Upper lobe of left lung (tissue), 6 donors: ENCODE results near the gene AGR3. TPM values are rescaled to one million over a fixed set of nuclear protein-coding genes. Genes with fewer than 3 reads are reported as not detected.

Source experiments
- ATAC-seq, 2 donors: fragments of 200-7000 bp; cut with Tn5 transposase; one replicate each; pipeline ENCODE4 v1.9.1; 2022; ENCODE audit warnings: mild to moderate bottlenecking in 2 of 2, moderate library complexity in 2 of 2; ENCODE audit not compliant: low FRiP score in 2 of 2
- DNase-seq, 2 donors: peaks; one replicate each; pipeline ENCODE4 v3.0.0-alpha.2; 2019 to 2020
- H3K27ac ChIP-seq, 4 donors: fragments of 200-600 bp; sonication (generic); one replicate each; pipeline ENCODE4 v1.5.1; 2016 to 2019
- H3K27me3 ChIP-seq, 4 donors: fragments of 200-600 bp; sonication (generic); one replicate each; pipeline ENCODE4 v1.5.1; 2017 to 2019
- H3K36me3 ChIP-seq, 4 donors: fragments of 200-600 bp; sonication (generic); one replicate each; pipeline ENCODE4 v1.5.1; 2016 to 2019
- H3K4me1 ChIP-seq, 4 donors: fragments of 200-600 bp; sonication (generic); one replicate each; pipeline ENCODE4 v1.5.1; 2018 to 2019
- H3K4me3 ChIP-seq, 4 donors: fragments of 200-600 bp; sonication (generic); one replicate each; pipeline ENCODE4 v1.5.1; 2017 to 2019; ENCODE audit warnings: mild to moderate bottlenecking in 2 of 4, moderate library complexity in 1 of 4
- H3K9me3 ChIP-seq, 4 donors: fragments of 200-600 bp; sonication (generic); one replicate each; pipeline ENCODE4 v1.5.1; 2018 to 2019
- CTCF ChIP-seq, 6 experiments: fragments of 450-650 bp in 4 of 6; fragments of 200-600 bp in 2 of 6; sonication (generic) in 2 of 6; IDR thresholded peaks; one replicate each; pipeline ENCODE4 v1.5.1; 2016 to 2019; ENCODE audit warnings: antibody characterized with exemption in 6 of 6
- EP300 ChIP-seq, 4 donors: sonication (generic); formaldehyde crosslinking; IDR thresholded peaks; one replicate each; pipeline ENCODE4 v1.5.1; 2017; ENCODE audit warnings: antibody characterized with exemption in 4 of 4, control low read depth in 2 of 4
- POLR2A ChIP-seq, 4 donors: fragments of 450-650 bp; IDR thresholded peaks; one replicate each; pipeline ENCODE4 v1.5.1; 2016 to 2017; ENCODE audit warnings: antibody characterized with exemption in 4 of 4, mild to moderate bottlenecking in 2 of 4
- POLR2AphosphoS5 ChIP-seq, 2 donors: sonication (generic); formaldehyde crosslinking; IDR thresholded peaks; one replicate each; pipeline ENCODE4 v1.5.1; 2017; ENCODE audit warnings: antibody characterized with exemption in 2 of 2
- WGBS, 2 donors: methylation state at CpG; one replicate each; pipeline ENCODE4 v1.1.5; 2017 to 2018; 5-methylcytosine and 5-hydroxymethylcytosine counted together
- total RNA-seq, 6 donors: library from RNA; depleted of rRNA in 4 of 6; stranded (reverse); fragments of >200 nt in 4 of 6; gene quantifications; one replicate each; pipeline versions ENCODE4 v1.1.0 to v1.2.1, GENCODE V29; 2016 to 2021
- donor health status: DM: no; HTN: no; CAD: no; lungs with moderate emphysema.
- donor health status: DM: no; HTN: yes; CAD: no; lungs with severe emphysema.

The AGR3 gene
- total RNA-seq, 6 donors from 2014 or later, result 10.5 to 209 (median 74.6) TPM

DNA sequence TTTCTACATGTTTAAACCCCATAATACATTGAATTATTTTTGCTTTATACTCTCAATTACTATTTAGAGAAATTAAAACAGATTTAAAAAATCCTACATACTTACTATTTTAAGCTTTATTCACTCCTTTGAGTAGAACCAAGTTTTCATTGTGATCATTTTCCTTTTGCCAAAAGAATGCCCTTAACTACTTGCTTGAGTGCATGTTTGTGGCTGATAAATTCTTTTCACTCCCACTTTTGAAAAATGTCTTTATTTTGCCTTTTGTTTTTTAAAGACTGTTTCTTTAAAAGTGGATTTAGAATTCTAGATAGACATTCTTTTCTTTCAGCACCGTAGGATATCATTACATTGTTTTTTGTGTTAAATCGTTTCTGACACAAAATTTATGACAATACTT is 22.3 kb upstream of the AGR3 start:
- no peak overlapping the region for H3K4me3 ChIP-seq
- TF ChIP-seq POLR2AphosphoS5 (IDR thresholded peaks at IDR 0.05) (no peak), EP300 (IDR thresholded peaks at IDR 0.05) (no peak), CTCF (IDR thresholded peaks at IDR 0.05) (no peak), POLR2A (IDR thresholded peaks at IDR 0.05) (no peak)
- 54 to 71% methylated on average over 2 of the region's 2 CpGs for WGBS, 2 donors
- DNase-seq (no peak), ATAC-seq (no peak)
- H3K9me3 ChIP-seq, result peaks cover 0 to 1% (median 0%) of the 10 kb centered on the region in 4 donors
- H3K27ac ChIP-seq, result no peak overlapping the region
- no peaks in the 10 kb centered on the region for H3K36me3 ChIP-seq
- H3K27me3 ChIP-seq, result no peaks in the 10 kb centered on the region
- peaks cover 0 to 6% (median 2%) of the 10 kb centered on the region in 4 donors for H3K4me1 ChIP-seq

- WGBS, 2 donors, result 84 to 89% methylated on average over 4 of the region's 4 CpGs
- H3K4me3 ChIP-seq, result no peak overlapping the region
- DNase-seq, result no peak
- H3K27me3 ChIP-seq, result no peaks in the 10 kb centered on the region
- H3K9me3 ChIP-seq, result peaks cover 0 to 4% (median 0%) of the 10 kb centered on the region in 4 donors
- no peak overlapping the region for H3K27ac ChIP-seq
- peaks cover 0 to 3% (median under 1%) of the 10 kb centered on the region in 4 donors for H3K4me1 ChIP-seq
- no peaks in the 10 kb centered on the region for H3K36me3 ChIP-seq
- no peak for ATAC-seq
- no peak for TF ChIP-seq EP300 (IDR thresholded peaks at IDR 0.05)
- no peak for TF ChIP-seq POLR2A (IDR thresholded peaks at IDR 0.05)
- TF ChIP-seq CTCF (IDR thresholded peaks at IDR 0.05), result no peak
- no peak for TF ChIP-seq POLR2AphosphoS5 (IDR thresholded peaks at IDR 0.05)
Measured at GRCh38 chr7:16900209-16900768, 18.5 kb upstream of the AGR3 start.

DNA sequence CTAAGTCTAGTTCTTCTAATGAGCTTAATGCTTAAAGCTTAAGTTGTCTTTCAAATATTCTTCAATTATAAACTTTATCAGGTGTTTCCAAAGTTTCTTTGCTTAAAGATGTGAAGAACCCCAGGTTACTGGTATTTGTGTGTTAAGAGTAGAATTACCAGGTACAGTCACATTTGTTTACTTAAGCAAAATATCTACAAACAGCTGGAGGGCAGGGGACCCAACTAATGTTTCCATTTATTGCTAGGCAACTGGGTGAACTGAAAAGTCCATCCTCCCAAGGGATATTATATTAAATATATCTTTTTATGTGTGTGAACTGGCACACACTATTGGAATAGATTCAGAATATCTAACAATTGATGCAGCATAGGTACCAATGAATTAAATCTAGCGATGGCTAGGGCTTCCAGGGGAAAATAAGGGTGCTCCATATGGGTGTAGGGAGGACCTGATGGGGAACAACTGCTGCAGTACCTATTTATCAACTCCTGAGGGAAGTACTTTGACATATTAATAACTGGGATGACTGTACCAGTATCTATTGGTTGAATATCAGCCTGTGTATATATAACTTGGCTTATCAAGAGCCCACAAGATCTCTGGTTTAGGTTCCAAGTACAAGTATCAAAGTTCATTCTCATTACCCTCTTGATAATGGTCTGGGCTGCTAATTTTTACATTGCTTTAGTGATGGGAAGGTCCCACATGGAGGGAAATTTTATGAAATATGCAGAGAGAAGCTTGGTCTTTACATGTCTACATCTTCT is 10.3 kb upstream of the AGR3 start:
- ATAC-seq, result peak in 1 of 2 donors; percentile 49
- Histone ChIP-seq H3K4me3 (no peak overlapping the region), H3K36me3 (no peaks in the 10 kb centered on the region), H3K27me3 (no peaks in the 10 kb centered on the region), H3K4me1 (no peaks in the 10 kb centered on the region), H3K27ac (no peak overlapping the region), H3K9me3 (no peaks in the 10 kb centered on the region)
- WGBS, 2 donors, result 88 to 96% methylated on average over 1 of the region's 1 CpG
- TF ChIP-seq EP300 (IDR thresholded peaks at IDR 0.05), result no peak
- no peak for TF ChIP-seq POLR2AphosphoS5 (IDR thresholded peaks at IDR 0.05)
- no peak for TF ChIP-seq POLR2A (IDR thresholded peaks at IDR 0.05)
- no peak for TF ChIP-seq CTCF (IDR thresholded peaks at IDR 0.05)
- no peak for DNase-seq

GRCh38 chr7:16891338-16891737 is 9.6 kb upstream of the AGR3 start:
- no peaks in the 10 kb centered on the region for H3K27me3 ChIP-seq
- ATAC-seq (peak; percentile 75 to 83), DNase-seq (no peak)
- WGBS, 2 donors, result 18 to 46% methylated on average over 2 of the region's 2 CpGs
- H3K4me3 ChIP-seq, result no peak overlapping the region
- no peak for TF ChIP-seq POLR2A (IDR thresholded peaks at IDR 0.05)
- TF ChIP-seq CTCF (IDR thresholded peaks at IDR 0.05), result peak in 5 of 6 experiments; percentile 24 to 72 (median 55)
- TF ChIP-seq POLR2AphosphoS5 (IDR thresholded peaks at IDR 0.05), result no peak
- no peak for TF ChIP-seq EP300 (IDR thresholded peaks at IDR 0.05)
- no peak overlapping the region for H3K27ac ChIP-seq
- H3K9me3 ChIP-seq, result no peaks in the 10 kb centered on the region
- H3K4me1 ChIP-seq, result no peaks in the 10 kb centered on the region
- H3K36me3 ChIP-seq, result no peaks in the 10 kb centered on the region
